Thyroid gland (tissue), 4 donors: ENCODE measurements around the gene C10orf120.

Experiments
- CTCF ChIP-seq, 6 experiments: fragments of 200-600 bp in 3 of 6; fragments of 450-650 bp in 3 of 6; sonication (generic) in 3 of 6; IDR thresholded peaks; one replicate each; pipeline ENCODE4 v1.5.1; 2016 to 2019; ENCODE audit warnings: antibody characterized with exemption in 6 of 6, mild to moderate bottlenecking in 2 of 6, inconsistent platforms in 1 of 6, moderate library complexity in 1 of 6
- POLR2A ChIP-seq, 2 donors: fragments of 450-650 bp; IDR thresholded peaks; one replicate each; pipeline ENCODE4 v1.6.1; 2017; ENCODE audit warnings: antibody characterized with exemption in 2 of 2, mild to moderate bottlenecking in 2 of 2, moderate library complexity in 1 of 2

GRCh38 chr10:122671355-122671754, 28.3 kb downstream of the C10orf120 start:
- no peak for TF ChIP-seq CTCF (IDR thresholded peaks at IDR 0.05)
- no peak for TF ChIP-seq POLR2A (IDR thresholded peaks at IDR 0.05)
